ENCODE measurements around the gene HOMER2. TPM values are rescaled to one million over a fixed set of nuclear protein-coding genes. Genes with fewer than 3 reads are reported as not detected.

Gene HOMER2
- total and polyA plus RNA-seq, 2 donors (not counting 3 experiments of a cell fraction or from before 2014, with no cell fraction given) = 0.60 to 0.68 TPM

GRCh38 chr15:82946155-82946701 is 6.3 kb downstream of the HOMER2 start:
- H3K9ac ChIP-seq (replicated peaks; ENCODE audit: extremely low read depth, insufficient read depth, low read length) = no peak overlapping the region
- H3K4me3 ChIP-seq (replicated peaks in 1 of 3; ENCODE audit: insufficient read depth in 1 of 3, low read depth in 1 of 3, low read length in 3 of 3) = no peak overlapping the region
- H3K9me3 ChIP-seq (replicated peaks; ENCODE audit: control insufficient read depth, insufficient read depth, low read length) = no peaks in the 10 kb centered on the region
- intact Hi-C loops (cut with micrococcal nuclease) = no loop called here
- H3K36me3 ChIP-seq (ENCODE audit: control insufficient read depth in 2 of 2, extremely low read depth in 1 of 2, insufficient read depth in 2 of 2, low read length in 2 of 2) = no peaks in the 10 kb centered on the region
- CTCF ChIA-PET = interaction anchor here (0.6 to 1.6 kb wide), 2 partner anchors 15 to 18 kb away, joined by 3 read pairs; no protein-coding TSS in a partner anchor
- peaks cover 9 to 12% of the 10 kb centered on the region in 2 experiments for H3K27me3 ChIP-seq (ENCODE audit: control insufficient read depth in 2 of 2, insufficient read depth in 2 of 2, low read length in 2 of 2)
- no peak for FAIRE-seq
- POLR2A ChIA-PET = no interaction called here
- no peaks in the 10 kb centered on the region for H3K9me1 ChIP-seq (replicated peaks; ENCODE audit: control insufficient read depth, extremely low read depth, insufficient read depth, low read length)
- H4K20me1 ChIP-seq (replicated peaks; ENCODE audit: control insufficient read depth, extremely low read depth, insufficient read depth, low read length) = no peaks in the 10 kb centered on the region
- H3K4me2 ChIP-seq (ENCODE audit: insufficient read depth, low read length) = no peak overlapping the region
- no peak overlapping the region for H3K27ac ChIP-seq (ENCODE audit: insufficient read depth, low read depth, low read length)
- no peaks in the 10 kb centered on the region for H3K4me1 ChIP-seq (ENCODE audit: control insufficient read depth, extremely low read depth, insufficient read depth, low read length)
- dilution Hi-C loops (cut with MboI; ENCODE audit: extremely low pct_ligation_motif_present, low sequenced_read_pairs) = no loop called here
- no peak for DNase-seq (ENCODE audit: low read depth, low spot score)
- no TSS peak for BruUV-seq (replicated peaks)
- no peaks in the 10 kb centered on the region for H3K79me2 ChIP-seq (ENCODE audit: control insufficient read depth, insufficient read depth, low read length)
- H2AFZ ChIP-seq (ENCODE audit: low read depth, low read length) = no peak overlapping the region
- TF ChIP-seq MAX (IDR thresholded peaks at IDR 0.05; ENCODE audit: insufficient read depth, insufficient read length) (no peak), POLR2AphosphoS5 (IDR thresholded peaks at IDR 0.05; ENCODE audit: insufficient read depth, low read depth, low read length) (no peak), MYC (IDR thresholded peaks at IDR 0.05; ENCODE audit: low read depth, low read length) (no peak), CTCF (IDR thresholded peaks at IDR 0.05; ENCODE audit: extremely low read depth in 1 of 2, insufficient read depth in 1 of 2, low read depth in 1 of 2, low read length in 2 of 2) (no peak), POLR2A (IDR thresholded peaks at IDR 0.05; ENCODE audit: low read depth, low read length) (no peak), GATA2 (IDR thresholded peaks at IDR 0.05; ENCODE audit: insufficient read depth, insufficient read length, low read depth, low read length) (no peak), EZH2 (IDR thresholded peaks at IDR 0.05; ENCODE audit: borderline replicate concordance, low read depth, low read length, severe bottlenecking) (no peak), JUN (IDR thresholded peaks at IDR 0.05; ENCODE audit: borderline replicate concordance, insufficient read depth, insufficient read length, low read depth) (no peak), FOS (IDR thresholded peaks at IDR 0.05; ENCODE audit: borderline replicate concordance, insufficient read depth, low read length) (no peak)

Measured in endothelial cell of umbilical vein (primary cell).